Coronary artery (tissue), 2 donors: ENCODE measurements around the gene TMEM38A.

Experiments
- DNase-seq: peaks from one replicate; pipeline ENCODE4 v3.0.0-alpha.2; 2017; ENCODE audit warnings: low spot score
- H3K27ac ChIP-seq, 2 donors: fragments of 200-600 bp; sonication (generic); one replicate each; pipeline ENCODE4 v1.5.1; 2016 to 2019
- H3K4me3 ChIP-seq: fragments of 200-600 bp; sonication (generic); 2 replicates; pipeline ENCODE4 v1.5.1; 2016; ENCODE audit warnings: mild to moderate bottlenecking, moderate library complexity
- TF ChIP-seq, protein P1 (sequence below): fragments of 200-600 bp; sonication (generic); IDR thresholded peaks from one replicate; pipeline ENCODE4 v1.5.1; 2019; ENCODE audit warnings: antibody characterized with exemption

Gene TMEM38A

DNA sequence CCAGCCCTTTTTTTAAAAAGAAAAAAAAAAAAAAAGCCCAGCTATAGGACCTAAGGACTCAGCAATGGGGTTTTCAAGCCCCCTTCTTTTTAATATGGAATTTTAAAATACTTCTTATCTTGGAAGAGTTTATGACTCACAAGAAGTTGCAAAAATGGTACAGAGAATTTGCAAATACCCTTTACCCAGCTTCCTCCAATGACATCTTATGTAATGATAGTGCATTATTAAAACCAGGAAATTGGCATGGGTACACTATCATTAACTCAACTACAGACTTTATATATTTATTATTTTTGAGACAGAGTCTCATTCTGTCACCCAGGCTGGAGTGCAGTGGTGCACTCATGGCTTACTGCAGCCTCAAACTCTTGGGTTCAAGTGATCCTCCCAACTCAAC lies 16.1 kb downstream of the TMEM38A start:
- Histone ChIP-seq H3K4me3 (no peak overlapping the region), H3K27ac (no peak overlapping the region)
- TF ChIP-seq, protein P1, sequence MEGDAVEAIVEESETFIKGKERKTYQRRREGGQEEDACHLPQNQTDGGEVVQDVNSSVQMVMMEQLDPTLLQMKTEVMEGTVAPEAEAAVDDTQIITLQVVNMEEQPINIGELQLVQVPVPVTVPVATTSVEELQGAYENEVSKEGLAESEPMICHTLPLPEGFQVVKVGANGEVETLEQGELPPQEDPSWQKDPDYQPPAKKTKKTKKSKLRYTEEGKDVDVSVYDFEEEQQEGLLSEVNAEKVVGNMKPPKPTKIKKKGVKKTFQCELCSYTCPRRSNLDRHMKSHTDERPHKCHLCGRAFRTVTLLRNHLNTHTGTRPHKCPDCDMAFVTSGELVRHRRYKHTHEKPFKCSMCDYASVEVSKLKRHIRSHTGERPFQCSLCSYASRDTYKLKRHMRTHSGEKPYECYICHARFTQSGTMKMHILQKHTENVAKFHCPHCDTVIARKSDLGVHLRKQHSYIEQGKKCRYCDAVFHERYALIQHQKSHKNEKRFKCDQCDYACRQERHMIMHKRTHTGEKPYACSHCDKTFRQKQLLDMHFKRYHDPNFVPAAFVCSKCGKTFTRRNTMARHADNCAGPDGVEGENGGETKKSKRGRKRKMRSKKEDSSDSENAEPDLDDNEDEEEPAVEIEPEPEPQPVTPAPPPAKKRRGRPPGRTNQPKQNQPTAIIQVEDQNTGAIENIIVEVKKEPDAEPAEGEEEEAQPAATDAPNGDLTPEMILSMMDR: no peak
- DNase-seq: no peak

GRCh38 chr19:16678498-16678897 lies 17.6 kb downstream of the TMEM38A start:
- DNase-seq: no peak
- TF ChIP-seq, protein P1: no peak
- H3K4me3 ChIP-seq: no peak overlapping the region
- no peak overlapping the region for H3K27ac ChIP-seq

DNA sequence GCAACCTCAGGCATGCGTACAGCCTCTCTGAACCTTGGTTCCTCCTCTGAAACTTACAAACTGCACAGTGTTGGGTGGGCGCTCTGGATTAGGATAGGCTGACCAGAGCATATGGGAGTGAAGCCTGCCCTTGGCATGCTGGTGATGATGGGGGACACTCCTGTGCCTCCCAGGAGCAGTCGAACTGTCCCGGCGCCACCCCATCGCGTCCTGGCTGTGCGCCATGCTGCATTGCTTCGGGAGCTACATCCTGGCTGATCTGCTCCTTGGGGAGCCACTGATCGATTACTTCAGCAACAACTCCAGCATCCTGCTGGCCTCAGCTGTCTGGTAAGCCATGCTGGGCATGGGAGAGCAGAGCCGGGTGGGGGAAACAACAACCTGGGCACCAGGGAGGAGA lies 18.9 kb downstream of the TMEM38A start:
- Histone ChIP-seq H3K4me3 (no peak overlapping the region), H3K27ac (no peak overlapping the region)
- TF ChIP-seq, protein P1: no peak
- no peak for DNase-seq

DNA sequence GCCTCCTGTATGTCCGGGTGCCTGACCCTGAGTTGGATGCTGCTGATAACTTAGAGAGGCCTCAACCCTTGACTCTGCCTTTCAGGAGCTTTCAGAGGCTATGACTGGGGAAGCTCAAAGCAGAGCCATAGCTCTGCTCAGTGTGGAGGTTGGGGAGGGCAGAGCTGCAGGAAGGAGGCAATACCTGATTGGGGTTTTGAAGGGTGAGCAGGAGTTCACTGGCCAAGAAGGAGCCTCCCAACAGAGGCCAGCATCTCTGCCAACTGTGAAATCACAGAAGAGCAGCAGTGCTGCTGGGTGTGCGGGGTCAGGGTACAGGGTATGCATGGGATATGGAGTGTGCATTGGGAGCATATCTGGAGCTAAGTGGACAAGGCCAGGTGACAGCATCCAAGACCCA lies 21.6 kb downstream of the TMEM38A start:
- TF ChIP-seq, protein P1: no peak
- no peak for DNase-seq
- Histone ChIP-seq H3K27ac (no peak overlapping the region), H3K4me3 (no peak overlapping the region)

- H3K27ac ChIP-seq: no peak overlapping the region
- DNase-seq: no peak
- H3K4me3 ChIP-seq: no peak overlapping the region
- TF ChIP-seq, protein P1: no peak
Observed at GRCh38 chr19:16684216-16684615, 23.3 kb downstream of the TMEM38A start.

DNA sequence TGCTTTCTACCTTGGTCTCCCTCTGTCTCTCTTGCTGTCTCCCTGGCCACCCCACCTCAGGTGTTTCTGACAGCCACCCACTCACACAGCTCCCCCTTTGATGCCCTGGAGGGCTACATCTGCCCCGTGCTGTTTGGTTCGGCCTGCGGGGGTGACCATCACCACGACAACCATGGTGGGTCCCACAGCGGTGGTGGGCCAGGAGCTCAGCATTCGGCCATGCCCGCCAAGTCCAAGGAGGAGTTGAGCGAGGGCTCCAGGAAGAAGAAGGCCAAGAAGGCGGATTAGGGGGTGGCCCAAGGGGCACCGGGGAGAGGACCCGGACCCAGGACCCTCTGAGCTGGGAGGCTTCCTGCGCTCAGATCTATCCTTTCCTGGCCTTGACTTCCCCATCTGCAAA lies 27.1 kb downstream of the TMEM38A start:
- TF ChIP-seq, protein P1: no peak

GRCh38 chr19:16698914-16699313 lies 38.0 kb downstream of the TMEM38A start:
- TF ChIP-seq, protein P1: no peak
- DNase-seq: no peak
- Histone ChIP-seq H3K4me3 (no peak overlapping the region), H3K27ac (no peak overlapping the region)

More for the DNA sequence above, 27.1 kb downstream of the TMEM38A start:
- no peak overlapping the region for H3K27ac ChIP-seq
- no peak for DNase-seq
- H3K4me3 ChIP-seq: no peak overlapping the region
